K562 (cell line): ENCODE measurements around the gene MAGI1. TPM values are rescaled to one million over a fixed set of nuclear protein-coding genes. Genes with fewer than 3 reads are reported as not detected.

Experiments used
- ATAC-seq: fragments of 200-7000 bp; cut with Tn5 transposase; 3 replicates; pipeline ENCODE4 v1.9.1; 2020; ENCODE audit warnings: moderate library complexity
- BruUV-seq: library from RNA; stranded (reverse); fragments of 400-500 nt; replicated peaks from 2 replicates; lab custom pipeline; 2021; lab: Mats Ljungman, UMichigan
- CTCF ChIA-PET: fragments of 300-600 bp; formaldehyde crosslinking; extraction: SDS; loops from one replicate; lab custom pipeline; 2021; ENCODE audit warnings: low intra/inter-chr PET ratio; lab: Yijun Ruan, JAX
- POLR2A ChIA-PET: fragments of 300-600, 350-650 bp; sonication (Branson Sonifier 250); formaldehyde crosslinking; extraction: SDS; loops from one replicate; lab custom pipeline; 2021; ENCODE audit warnings: antibody characterized with exemption, inconsistent platforms; lab: Yijun Ruan, JAX
- DNase-seq, 4 experiments: peaks; one replicate each; pipeline versions ENCODE4 v3.0.0 to v3.0.0-alpha.2; 2011 to 2018; ENCODE audit warnings: low spot score in 3 of 4, mixed read lengths in 3 of 4; ENCODE audit errors: extremely low read depth in 1 of 4
- FAIRE-seq: peaks from 2 replicates; lab custom pipeline; 2011; peaks lifted over from hg19 to GRCh38; lab: Jason Lieb, UNC
- H2AFZ ChIP-seq: 2 replicates; pipeline ENCODE4 v1.6.0; 2011; ENCODE audit warnings: low read depth, low read length, control low read depth, inconsistent platforms
- H3K27ac ChIP-seq: fragments of 200-600 bp; 3 replicates; pipeline ENCODE4 v1.8.0; 2011; ENCODE audit warnings: low read depth, mild to moderate bottlenecking, control low read depth, inconsistent platforms, low read length, moderate library complexity, mixed read lengths; ENCODE audit errors: extremely low read depth
- H3K27me3 ChIP-seq, 2 experiments: fragments of 300-600 bp in 1 of 2; 2 replicates in 1 of 2; 3 replicates in 1 of 2; pipeline versions ENCODE4 v1.6.0 to v1.8.0; 2011; ENCODE audit warnings: inconsistent platforms in 2 of 2, low read length in 2 of 2, mild to moderate bottlenecking in 1 of 2, mixed read lengths in 1 of 2, moderate library complexity in 1 of 2; ENCODE audit not compliant: control insufficient read depth in 2 of 2, insufficient read depth in 2 of 2
- H3K36me3 ChIP-seq: fragments of 300-600 bp; 3 replicates; pipeline ENCODE4 v1.8.0; 2011; ENCODE audit warnings: mild to moderate bottlenecking, low read length, inconsistent platforms; ENCODE audit not compliant: control insufficient read depth, insufficient read depth
- H3K4me1 ChIP-seq, 2 experiments: fragments of 200-600 bp in 1 of 2; replicated peaks in 1 of 2; 2 replicates in 1 of 2; 3 replicates in 1 of 2; pipeline versions ENCODE4 v1.5.1 to v1.8.0; 2011; ENCODE audit warnings: inconsistent platforms in 2 of 2, low read length in 2 of 2, mild to moderate bottlenecking in 1 of 2, mixed read lengths in 1 of 2, moderate library complexity in 1 of 2; ENCODE audit not compliant: control insufficient read depth in 2 of 2, insufficient read depth in 2 of 2
- H3K4me2 ChIP-seq: 2 replicates; pipeline ENCODE4 v1.6.1; 2011; ENCODE audit warnings: low read length, control low read depth, inconsistent platforms, mixed read lengths; ENCODE audit not compliant: insufficient read depth
- H3K4me3 ChIP-seq: fragments of 200-600 bp; sonication (generic), shearing (Covaris generic); 2 replicates; pipeline ENCODE4 v1.5.1; 2016; ENCODE audit warnings: control low read depth, inconsistent platforms
- H3K79me2 ChIP-seq: fragments of 200-600 bp; 3 replicates; pipeline ENCODE4 v1.8.0; 2011; ENCODE audit warnings: low read length, inconsistent platforms; ENCODE audit not compliant: control insufficient read depth, insufficient read depth
- H3K9ac ChIP-seq, 2 experiments: 2 replicates each; pipeline versions ENCODE4 v1.6.0 to v1.6.1; 2011; ENCODE audit warnings: low read depth in 2 of 2, low read length in 2 of 2, control low read depth in 1 of 2, inconsistent platforms in 1 of 2, mild to moderate bottlenecking in 1 of 2, mixed read lengths in 1 of 2; ENCODE audit not compliant: insufficient read depth in 1 of 2
- H3K9me1 ChIP-seq: one replicate; pipeline ENCODE4 v1.6.0; 2011; ENCODE audit warnings: inconsistent platforms, mild to moderate bottlenecking, low read length, moderate library complexity; ENCODE audit not compliant: control insufficient read depth, insufficient read depth
- H3K9me3 ChIP-seq: replicated peaks from 2 replicates; pipeline ENCODE4 v1.5.1; 2011; ENCODE audit warnings: low read depth, low read length, inconsistent platforms; ENCODE audit not compliant: control insufficient read depth, insufficient read depth
- H4K20me1 ChIP-seq: replicated peaks from 2 replicates; pipeline ENCODE4 v1.6.1; 2011; ENCODE audit warnings: low read length, inconsistent platforms, mixed read lengths; ENCODE audit not compliant: control insufficient read depth, insufficient read depth
- DNMT1 ChIP-seq: fragments of 450-650 bp; IDR thresholded peaks from 2 replicates; pipeline ENCODE4 v1.6.1; 2016; ENCODE audit warnings: antibody characterized with exemption, mild to moderate bottlenecking
- HLTF ChIP-seq: fragments of 450-650 bp; IDR thresholded peaks from 2 replicates; pipeline ENCODE4 v1.6.1; 2016
- PHF21A ChIP-seq: fragments of 450-650 bp; IDR thresholded peaks from 2 replicates; pipeline ENCODE4 v1.6.1; 2017; ENCODE audit warnings: low read depth, borderline replicate concordance
- TCF3 ChIP-seq: sonication (generic); formaldehyde crosslinking; IDR thresholded peaks from 2 replicates; pipeline ENCODE4 v1.4.0; 2020; ENCODE audit warnings: mild to moderate bottlenecking, missing genetic modification reagents
- ZBED1 ChIP-seq: IDR thresholded peaks from 2 replicates; pipeline ENCODE4 v1.6.1; 2014
- ZNF507 ChIP-seq: conservative IDR thresholded peaks from 2 replicates; pipeline ENCODE4 v1.6.1; 2017; ENCODE audit warnings: missing genetic modification characterization, missing compliant biosample characterization
- ZNF699 ChIP-seq: fragments of 250-450 bp; sonication (Bioruptor Pico); IDR thresholded peaks from 2 replicates; pipeline ENCODE4 v1.8.0; 2021; ENCODE audit warnings: mild to moderate bottlenecking, moderate library complexity; ENCODE audit not compliant: insufficient replicate concordance
- ZZZ3 ChIP-seq: fragments of 450-650 bp; IDR thresholded peaks from 2 replicates; pipeline ENCODE4 v1.6.1; 2016; ENCODE audit warnings: antibody characterized with exemption, mild to moderate bottlenecking, moderate library complexity
- WGBS: fragments of 100-300 bp; shearing (Covaris generic); methylation state at CpG from one replicate; pipeline ENCODE4 v1.1.6; 2016; ENCODE audit warnings: low coverage, mixed read lengths; ENCODE audit not compliant: insufficient coverage; ENCODE audit errors: missing lambda C conversion rate; 5-methylcytosine and 5-hydroxymethylcytosine counted together
- in situ Hi-C: fragments of 300-500 bp; cut with MboI; formaldehyde crosslinking; loops from 4 replicates; pipeline ENCODE4 v1.15.0; 2018; ENCODE audit warnings: inconsistent platforms, mixed read lengths
- intact Hi-C: fragments of 100-400 bp; cut with micrococcal nuclease; formaldehyde crosslinking; loops from 2 replicates; pipeline ENCODE4 v1.14.2; 2022
- polyA plus RNA-seq, 8 experiments: library from polyadenylated mRNA; depleted of rRNA in 4 of 8; stranded (reverse) in 5 of 8; unstranded in 3 of 8; fragments of >200 nt; fragmentation: Nextera tagmentation in 2 of 8; fragmentation: Illumina TruSeq in 1 of 8; extraction: Ambion mirVana in 2 of 8; extraction: Trizol in 1 of 8; gene quantifications; 2 replicates each; pipeline versions ENCODE4 v1.2.1 to v1.2.3, GENCODE V29; 2011 to 2014; ENCODE audit warnings: inconsistent platforms in 1 of 8, missing spikeins in 1 of 8
- total RNA-seq, 7 experiments: library from RNA; depleted of rRNA in 6 of 7; stranded (reverse); fragments of >200 nt in 6 of 7; fragmentation: Illumina TruSeq in 2 of 7; extraction: Trizol in 2 of 7; gene quantifications; 2 replicates each; pipeline versions ENCODE4 v1.2.1 to v1.2.3, GENCODE V29; 2011 to 2021; ENCODE audit warnings: low replicate concordance in 1 of 7
- TF ChIP-seq, protein P1 (sequence below): sonication (generic); formaldehyde crosslinking; IDR thresholded peaks from 2 replicates; pipeline ENCODE4 v1.8.1; 2023; ENCODE audit warnings: mild to moderate bottlenecking, missing genetic modification reagents
- TF ChIP-seq, protein P2 (sequence below), 2 experiments: fragments of 450-650 bp in 1 of 2; sonication (generic) in 1 of 2; formaldehyde crosslinking in 1 of 2; IDR thresholded peaks in 1 of 2; conservative IDR thresholded peaks in 1 of 2; 2 replicates each; pipeline versions ENCODE4 v1.6.1 to v1.8.1; 2016 to 2023; ENCODE audit warnings: mild to moderate bottlenecking in 2 of 2, moderate library complexity in 2 of 2, inconsistent platforms in 1 of 2, missing genetic modification reagents in 1 of 2
- TF ChIP-seq, protein P3 (sequence below), 2 experiments: fragments of 450-650 bp; conservative IDR thresholded peaks; 2 replicates each; pipeline ENCODE4 v1.6.1; 2017; ENCODE audit warnings: mild to moderate bottlenecking in 2 of 2, moderate library complexity in 2 of 2
- TF ChIP-seq, protein P4 (sequence below): fragments of 250-450 bp; sonication (Bioruptor Pico); IDR thresholded peaks from 2 replicates; pipeline ENCODE4 v1.5.0; 2021
- TF ChIP-seq, protein P5 (sequence below): sonication (generic); formaldehyde crosslinking; IDR thresholded peaks from 2 replicates; pipeline ENCODE4 v1.8.1; 2022; ENCODE audit warnings: missing genetic modification reagents

The MAGI1 gene
- total and polyA plus RNA-seq, 9 of the 15 experiments (the other 6 are each of a cell fraction or from before 2014, with no cell fraction given), result 7.8 to 59.4 (median 43.2) TPM

DNA sequence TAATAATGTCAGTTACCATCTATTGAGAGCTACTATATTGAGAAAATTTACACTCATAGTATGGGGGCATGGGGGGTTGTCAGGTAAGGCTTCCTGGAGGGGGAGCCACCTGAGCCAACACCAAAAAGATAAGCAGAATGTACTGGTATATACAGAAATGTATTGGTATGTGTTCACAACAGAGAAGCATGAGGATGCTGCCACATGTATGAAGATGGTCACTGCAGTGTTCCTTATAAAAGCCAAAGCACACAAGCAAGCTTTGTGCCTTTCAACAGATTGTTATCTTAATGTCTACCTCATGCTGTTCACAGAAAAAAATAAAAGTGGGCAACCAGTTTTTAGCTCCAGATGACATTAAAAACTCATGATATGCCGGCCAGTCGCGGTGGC is 149.0 kb downstream of the MAGI1 start (continued):
- TF ChIP-seq, protein P1, sequence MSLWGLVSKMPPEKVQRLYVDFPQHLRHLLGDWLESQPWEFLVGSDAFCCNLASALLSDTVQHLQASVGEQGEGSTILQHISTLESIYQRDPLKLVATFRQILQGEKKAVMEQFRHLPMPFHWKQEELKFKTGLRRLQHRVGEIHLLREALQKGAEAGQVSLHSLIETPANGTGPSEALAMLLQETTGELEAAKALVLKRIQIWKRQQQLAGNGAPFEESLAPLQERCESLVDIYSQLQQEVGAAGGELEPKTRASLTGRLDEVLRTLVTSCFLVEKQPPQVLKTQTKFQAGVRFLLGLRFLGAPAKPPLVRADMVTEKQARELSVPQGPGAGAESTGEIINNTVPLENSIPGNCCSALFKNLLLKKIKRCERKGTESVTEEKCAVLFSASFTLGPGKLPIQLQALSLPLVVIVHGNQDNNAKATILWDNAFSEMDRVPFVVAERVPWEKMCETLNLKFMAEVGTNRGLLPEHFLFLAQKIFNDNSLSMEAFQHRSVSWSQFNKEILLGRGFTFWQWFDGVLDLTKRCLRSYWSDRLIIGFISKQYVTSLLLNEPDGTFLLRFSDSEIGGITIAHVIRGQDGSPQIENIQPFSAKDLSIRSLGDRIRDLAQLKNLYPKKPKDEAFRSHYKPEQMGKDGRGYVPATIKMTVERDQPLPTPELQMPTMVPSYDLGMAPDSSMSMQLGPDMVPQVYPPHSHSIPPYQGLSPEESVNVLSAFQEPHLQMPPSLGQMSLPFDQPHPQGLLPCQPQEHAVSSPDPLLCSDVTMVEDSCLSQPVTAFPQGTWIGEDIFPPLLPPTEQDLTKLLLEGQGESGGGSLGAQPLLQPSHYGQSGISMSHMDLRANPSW (CRISPR knock-in tag), result no peak
- no peak for TF ChIP-seq ZNF699 (CRISPR knock-in tag)

DNA sequence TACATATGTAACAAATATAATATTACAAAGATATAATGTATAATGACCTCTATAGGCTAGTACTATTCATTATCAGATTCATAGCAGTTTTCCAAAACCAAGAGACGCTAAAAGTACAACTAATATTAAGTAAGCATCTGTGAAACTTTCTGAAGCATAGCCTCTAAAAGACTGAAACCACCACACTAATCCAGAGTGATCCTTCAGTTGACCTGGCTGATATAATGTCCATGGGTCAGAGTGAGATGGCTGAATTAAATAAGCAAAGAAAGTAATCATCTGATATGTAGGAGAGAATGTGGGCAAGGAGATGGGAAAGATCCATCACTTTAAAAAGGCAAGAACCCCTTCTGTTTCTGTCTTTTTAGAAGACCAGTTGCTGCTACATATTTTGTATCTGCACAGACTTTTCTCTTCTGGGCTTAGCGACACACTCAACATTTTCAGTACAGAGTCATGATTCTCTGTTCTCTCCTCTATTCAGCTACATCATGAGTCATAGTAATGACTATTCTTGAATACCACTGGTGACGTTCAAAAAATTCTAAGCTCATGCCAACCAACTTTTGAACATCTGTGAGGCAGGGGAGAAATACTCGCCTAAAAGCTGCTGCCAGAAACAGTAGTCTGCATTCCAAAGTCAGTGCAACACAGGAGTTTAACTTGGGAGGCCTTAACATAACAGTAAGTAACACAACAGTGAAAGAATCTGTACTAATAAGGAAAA is 149.6 kb downstream of the MAGI1 start:
- no peak overlapping the region for H3K4me3 ChIP-seq
- 0% methylated on average over 4 of the region's 4 CpGs for WGBS
- ChIA-PET CTCF (no interaction called here), POLR2A (interaction anchor here (0.6 kb wide), 1 partner anchor 389 kb away, joined by 4 read pairs; no protein-coding TSS in a partner anchor)
- H3K36me3 ChIP-seq, result no peaks in the 10 kb centered on the region
- H3K27me3 ChIP-seq, result no peaks in the 10 kb centered on the region
- H3K9ac ChIP-seq, result no peak overlapping the region
- no peaks in the 10 kb centered on the region for H3K9me3 ChIP-seq
- intact Hi-C loops, result no loop called here
- BruUV-seq, result no TSS peak
- no peaks in the 10 kb centered on the region for H4K20me1 ChIP-seq
- ATAC-seq (no peak), FAIRE-seq (no peak), DNase-seq (no peak)
- H3K9me1 ChIP-seq, result no peaks in the 10 kb centered on the region
- in situ Hi-C loops, result no loop called here
- no peak overlapping the region for H2AFZ ChIP-seq
- H3K27ac ChIP-seq, result no peak overlapping the region
- H3K4me1 ChIP-seq, result no peaks in the 10 kb centered on the region
- no peaks in the 10 kb centered on the region for H3K79me2 ChIP-seq
- H3K4me2 ChIP-seq, result no peak overlapping the region
- no peak for TF ChIP-seq ZBED1
- TF ChIP-seq, protein P2, sequence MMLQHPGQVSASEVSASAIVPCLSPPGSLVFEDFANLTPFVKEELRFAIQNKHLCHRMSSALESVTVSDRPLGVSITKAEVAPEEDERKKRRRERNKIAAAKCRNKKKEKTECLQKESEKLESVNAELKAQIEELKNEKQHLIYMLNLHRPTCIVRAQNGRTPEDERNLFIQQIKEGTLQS (IDR thresholded peaks at IDR 0.05), result no peak
- TF ChIP-seq, protein P2 (CRISPR knock-in tag; conservative IDR thresholded peaks at IDR 0.05), result no peak
- no peak for TF ChIP-seq HLTF
- TF ChIP-seq, protein P3, sequence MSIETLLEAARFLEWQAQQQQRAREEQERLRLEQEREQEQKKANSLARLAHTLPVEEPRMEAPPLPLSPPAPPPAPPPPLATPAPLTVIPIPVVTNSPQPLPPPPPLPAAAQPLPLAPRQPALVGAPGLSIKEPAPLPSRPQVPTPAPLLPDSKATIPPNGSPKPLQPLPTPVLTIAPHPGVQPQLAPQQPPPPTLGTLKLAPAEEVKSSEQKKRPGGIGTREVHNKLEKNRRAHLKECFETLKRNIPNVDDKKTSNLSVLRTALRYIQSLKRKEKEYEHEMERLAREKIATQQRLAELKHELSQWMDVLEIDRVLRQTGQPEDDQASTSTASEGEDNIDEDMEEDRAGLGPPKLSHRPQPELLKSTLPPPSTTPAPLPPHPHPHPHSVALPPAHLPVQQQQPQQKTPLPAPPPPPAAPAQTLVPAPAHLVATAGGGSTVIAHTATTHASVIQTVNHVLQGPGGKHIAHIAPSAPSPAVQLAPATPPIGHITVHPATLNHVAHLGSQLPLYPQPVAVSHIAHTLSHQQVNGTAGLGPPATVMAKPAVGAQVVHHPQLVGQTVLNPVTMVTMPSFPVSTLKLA (conservative IDR thresholded peaks at IDR 0.05), result no peak
- TF ChIP-seq, protein P4, sequence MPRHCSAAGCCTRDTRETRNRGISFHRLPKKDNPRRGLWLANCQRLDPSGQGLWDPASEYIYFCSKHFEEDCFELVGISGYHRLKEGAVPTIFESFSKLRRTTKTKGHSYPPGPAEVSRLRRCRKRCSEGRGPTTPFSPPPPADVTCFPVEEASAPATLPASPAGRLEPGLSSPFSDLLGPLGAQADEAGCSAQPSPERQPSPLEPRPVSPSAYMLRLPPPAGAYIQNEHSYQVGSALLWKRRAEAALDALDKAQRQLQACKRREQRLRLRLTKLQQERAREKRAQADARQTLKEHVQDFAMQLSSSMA, result no peak
- no peak for TF ChIP-seq PHF21A
- TF ChIP-seq TCF3 (CRISPR knock-in tag), result no peak
- no peak for TF ChIP-seq ZNF507 (tag)
- TF ChIP-seq DNMT1, result no peak
- TF ChIP-seq, protein P5, sequence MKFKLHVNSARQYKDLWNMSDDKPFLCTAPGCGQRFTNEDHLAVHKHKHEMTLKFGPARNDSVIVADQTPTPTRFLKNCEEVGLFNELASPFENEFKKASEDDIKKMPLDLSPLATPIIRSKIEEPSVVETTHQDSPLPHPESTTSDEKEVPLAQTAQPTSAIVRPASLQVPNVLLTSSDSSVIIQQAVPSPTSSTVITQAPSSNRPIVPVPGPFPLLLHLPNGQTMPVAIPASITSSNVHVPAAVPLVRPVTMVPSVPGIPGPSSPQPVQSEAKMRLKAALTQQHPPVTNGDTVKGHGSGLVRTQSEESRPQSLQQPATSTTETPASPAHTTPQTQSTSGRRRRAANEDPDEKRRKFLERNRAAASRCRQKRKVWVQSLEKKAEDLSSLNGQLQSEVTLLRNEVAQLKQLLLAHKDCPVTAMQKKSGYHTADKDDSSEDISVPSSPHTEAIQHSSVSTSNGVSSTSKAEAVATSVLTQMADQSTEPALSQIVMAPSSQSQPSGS (CRISPR knock-in tag), result no peak
- no peak for TF ChIP-seq ZZZ3
